Epithelial cell of proximal tubule (primary cell): ENCODE results near the gene SRP54. TPM values are rescaled to one million over a fixed set of nuclear protein-coding genes. Genes with fewer than 3 reads are reported as not detected.

Experiments
- DNase-seq: peaks from one replicate; pipeline ENCODE4 v3.0.0-alpha.2; 2011; ENCODE audit warnings: low read depth
- H3K4me3 ChIP-seq: 2 replicates; pipeline ENCODE4 v1.5.1; 2011; ENCODE audit warnings: low read depth, mild to moderate bottlenecking, low read length
- CTCF ChIP-seq: conservative IDR thresholded peaks from 2 replicates; pipeline ENCODE4 v1.5.1; 2012; ENCODE audit warnings: low read depth, mild to moderate bottlenecking, low read length
- total RNA-seq: library from RNA; depleted of rRNA; stranded (reverse); fragments of >200 nt; gene quantifications from 2 replicates; pipeline ENCODE4 v1.2.3, GENCODE V29; 2015

SRP54 gene
- total RNA-seq, 1 donor from 2014 or later = 61.7 TPM

- no peak for DNase-seq
Measured at GRCh38 chr14:34994668-34995067, 11.9 kb downstream of the SRP54 start.

GRCh38 chr14:34997762-34998161 lies 15.0 kb downstream of the SRP54 start:
- H3K4me3 ChIP-seq = no peak overlapping the region
- DNase-seq = no peak
- TF ChIP-seq CTCF = no peak

More at GRCh38 chr14:34994668-34995067, 11.9 kb downstream of the SRP54 start:
- H3K4me3 ChIP-seq = no peak overlapping the region
- TF ChIP-seq CTCF = no peak

- no peak overlapping the region for H3K4me3 ChIP-seq
- no peak for DNase-seq
- no peak for TF ChIP-seq CTCF
Measured at GRCh38 chr14:34999500-34999899, 16.7 kb downstream of the SRP54 start.

- H3K4me3 ChIP-seq = no peak overlapping the region
- DNase-seq = no peak
- no peak for TF ChIP-seq CTCF
Measured at GRCh38 chr14:35001621-35002020, 18.8 kb downstream of the SRP54 start.

- no peak for DNase-seq
- H3K4me3 ChIP-seq = no peak overlapping the region
- no peak for TF ChIP-seq CTCF
Measured at GRCh38 chr14:35004839-35005238, 22.0 kb downstream of the SRP54 start.

GRCh38 chr14:35016568-35016967 lies 33.8 kb downstream of the SRP54 start:
- no peak for DNase-seq
- TF ChIP-seq CTCF = no peak
- H3K4me3 ChIP-seq = no peak overlapping the region

- H3K4me3 ChIP-seq = no peak overlapping the region
- DNase-seq = no peak
- TF ChIP-seq CTCF = no peak
Measured at GRCh38 chr14:35020713-35021112, 37.9 kb downstream of the SRP54 start.
